GM18951 (cell line): ENCODE results near the gene PIK3R1.

ENCODE experiments used
- POLR2A ChIP-seq: IDR thresholded peaks from 4 replicates; pipeline ENCODE4 v1.6.1; 2011; ENCODE audit warnings: mild to moderate bottlenecking; ENCODE audit not compliant: insufficient read length, insufficient read depth; ENCODE audit errors: extremely low read depth
- in situ Hi-C: fragments of 300-500 bp; cut with MboI; formaldehyde crosslinking; loops from one replicate; pipeline ENCODE4 v1.12.0; 2022; ENCODE audit warnings: low sequenced_read_pairs, mixed read lengths, inconsistent platforms; ENCODE audit not compliant: unreplicated experiment

The PIK3R1 gene

GRCh38 chr5:68332556-68332955 lies 117.0 kb downstream of the PIK3R1 start:
- TF ChIP-seq POLR2A, result no peak
- in situ Hi-C loops, result no loop called here

GRCh38 chr5:68333649-68334552 lies 118.3 kb downstream of the PIK3R1 start:
- in situ Hi-C loops, result no loop called here
- no peak for TF ChIP-seq POLR2A

- in situ Hi-C loops, result no loop called here
Observed at GRCh38 chr5:68334553-68334886, 119.0 kb downstream of the PIK3R1 start.

GRCh38 chr5:68335075-68335474 lies 119.5 kb downstream of the PIK3R1 start:
- in situ Hi-C loops, result no loop called here

More at GRCh38 chr5:68334553-68334886, 119.0 kb downstream of the PIK3R1 start:
- TF ChIP-seq POLR2A, result no peak

GRCh38 chr5:68336200-68336599 lies 120.6 kb downstream of the PIK3R1 start:
- in situ Hi-C loops, result no loop called here
- TF ChIP-seq POLR2A, result no peak

More at GRCh38 chr5:68335075-68335474, 119.5 kb downstream of the PIK3R1 start:
- no peak for TF ChIP-seq POLR2A

GRCh38 chr5:68337235-68337634 lies 121.7 kb downstream of the PIK3R1 start:
- in situ Hi-C loops, result no loop called here

GRCh38 chr5:68339921-68340321 lies 124.4 kb downstream of the PIK3R1 start:
- in situ Hi-C loops, result no loop called here
- TF ChIP-seq POLR2A, result no peak

More at GRCh38 chr5:68337235-68337634, 121.7 kb downstream of the PIK3R1 start:
- TF ChIP-seq POLR2A, result no peak

- TF ChIP-seq POLR2A, result no peak
- in situ Hi-C loops, result no loop called here
Observed at GRCh38 chr5:68341006-68341405, 125.5 kb downstream of the PIK3R1 start.

GRCh38 chr5:68342693-68343092 lies 127.1 kb downstream of the PIK3R1 start:
- no peak for TF ChIP-seq POLR2A
- in situ Hi-C loops, result no loop called here

GRCh38 chr5:68343421-68343826 lies 127.9 kb downstream of the PIK3R1 start:
- no peak for TF ChIP-seq POLR2A
- in situ Hi-C loops, result no loop called here

- TF ChIP-seq POLR2A, result no peak
- in situ Hi-C loops, result no loop called here
Observed at GRCh38 chr5:68344447-68345111, 129.0 kb downstream of the PIK3R1 start.

GRCh38 chr5:68345171-68345570 lies 129.6 kb downstream of the PIK3R1 start:
- in situ Hi-C loops, result no loop called here
- no peak for TF ChIP-seq POLR2A

- TF ChIP-seq POLR2A, result no peak
- in situ Hi-C loops, result no loop called here
Observed at GRCh38 chr5:68345582-68345981, 130.0 kb downstream of the PIK3R1 start.

GRCh38 chr5:68347536-68347935 lies 132.0 kb downstream of the PIK3R1 start:
- in situ Hi-C loops, result no loop called here
- TF ChIP-seq POLR2A, result no peak

- in situ Hi-C loops, result no loop called here
- no peak for TF ChIP-seq POLR2A
Observed at GRCh38 chr5:68348447-68349222, 133.1 kb downstream of the PIK3R1 start.
